Sigmoid colon (tissue), 3 donors: ENCODE data around the gene SNURF.

Source experiments
- POLR2A ChIP-seq, 2 donors: fragments of 450-650 bp; IDR thresholded peaks; one replicate each; pipeline ENCODE4 v1.6.1; 2016; ENCODE audit warnings: antibody characterized with exemption in 2 of 2, mild to moderate bottlenecking in 2 of 2, moderate library complexity in 2 of 2
- TF ChIP-seq, protein P1 (sequence below), 4 experiments: fragments of 450-650 bp in 3 of 4; fragments of 200-600 bp in 1 of 4; IDR thresholded peaks; one replicate each; pipeline ENCODE4 v1.5.1; 2016 to 2019; ENCODE audit warnings: antibody characterized with exemption in 4 of 4, mild to moderate bottlenecking in 3 of 4, moderate library complexity in 2 of 4

DNA sequence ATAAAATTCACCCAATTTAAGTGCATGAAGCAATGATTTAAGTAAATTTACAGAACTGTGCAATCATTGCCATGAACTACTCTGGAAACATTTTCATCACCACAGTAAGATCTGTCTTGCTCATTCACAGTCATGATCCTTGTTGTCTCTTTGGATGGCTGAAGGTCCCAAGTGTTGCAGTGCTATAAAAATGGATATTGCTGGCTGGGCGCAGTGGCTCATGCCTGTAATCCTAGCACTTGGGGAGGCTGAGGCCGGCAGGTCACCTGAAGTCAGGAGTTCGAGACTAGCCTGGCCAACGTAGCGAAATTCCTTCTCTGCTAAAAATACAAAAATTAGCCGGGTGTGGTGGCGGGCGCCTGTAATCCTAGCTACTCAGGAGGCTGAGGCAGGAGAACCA is 17.0 kb downstream of the SNURF start:
- TF ChIP-seq, protein P1, sequence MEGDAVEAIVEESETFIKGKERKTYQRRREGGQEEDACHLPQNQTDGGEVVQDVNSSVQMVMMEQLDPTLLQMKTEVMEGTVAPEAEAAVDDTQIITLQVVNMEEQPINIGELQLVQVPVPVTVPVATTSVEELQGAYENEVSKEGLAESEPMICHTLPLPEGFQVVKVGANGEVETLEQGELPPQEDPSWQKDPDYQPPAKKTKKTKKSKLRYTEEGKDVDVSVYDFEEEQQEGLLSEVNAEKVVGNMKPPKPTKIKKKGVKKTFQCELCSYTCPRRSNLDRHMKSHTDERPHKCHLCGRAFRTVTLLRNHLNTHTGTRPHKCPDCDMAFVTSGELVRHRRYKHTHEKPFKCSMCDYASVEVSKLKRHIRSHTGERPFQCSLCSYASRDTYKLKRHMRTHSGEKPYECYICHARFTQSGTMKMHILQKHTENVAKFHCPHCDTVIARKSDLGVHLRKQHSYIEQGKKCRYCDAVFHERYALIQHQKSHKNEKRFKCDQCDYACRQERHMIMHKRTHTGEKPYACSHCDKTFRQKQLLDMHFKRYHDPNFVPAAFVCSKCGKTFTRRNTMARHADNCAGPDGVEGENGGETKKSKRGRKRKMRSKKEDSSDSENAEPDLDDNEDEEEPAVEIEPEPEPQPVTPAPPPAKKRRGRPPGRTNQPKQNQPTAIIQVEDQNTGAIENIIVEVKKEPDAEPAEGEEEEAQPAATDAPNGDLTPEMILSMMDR (IDR thresholded peaks at IDR 0.05) = no peak
- TF ChIP-seq POLR2A (IDR thresholded peaks at IDR 0.05) = no peak
